Stimulated activated naive CD8-positive, alpha-beta T cell treated with anti-CD3 and anti-CD28 coated beads, Interleukin-15, Interleukin-2, amounts not matched to agents 100 ng/mL and 50 ng/mL, for 24 hours (primary cell): ENCODE measurements around the gene COQ2.
A peak's percentile ranks its signal among the peaks of the same experiment; 100 is the strongest.

Experiments
- H3K27ac Mint-ChIP-seq: one replicate; pipeline ENCODE4 v1.8.0; 2021; ENCODE audit warnings: mild to moderate bottlenecking, mixed read lengths
- H3K27me3 Mint-ChIP-seq: one replicate; pipeline ENCODE4 v1.8.0; 2021; ENCODE audit warnings: mixed read lengths
- H3K36me3 Mint-ChIP-seq: one replicate; pipeline ENCODE4 v1.8.0; 2021; ENCODE audit warnings: low read depth, mixed read lengths
- H3K4me1 Mint-ChIP-seq: one replicate; pipeline ENCODE4 v1.8.0; 2021; ENCODE audit warnings: low read depth, mixed read lengths
- H3K4me3 Mint-ChIP-seq: one replicate; pipeline ENCODE4 v1.8.0; 2021; ENCODE audit warnings: mild to moderate bottlenecking, mixed read lengths
- H3K9me3 Mint-ChIP-seq: one replicate; pipeline ENCODE4 v1.8.0; 2021; ENCODE audit warnings: mixed read lengths

Gene COQ2

DNA sequence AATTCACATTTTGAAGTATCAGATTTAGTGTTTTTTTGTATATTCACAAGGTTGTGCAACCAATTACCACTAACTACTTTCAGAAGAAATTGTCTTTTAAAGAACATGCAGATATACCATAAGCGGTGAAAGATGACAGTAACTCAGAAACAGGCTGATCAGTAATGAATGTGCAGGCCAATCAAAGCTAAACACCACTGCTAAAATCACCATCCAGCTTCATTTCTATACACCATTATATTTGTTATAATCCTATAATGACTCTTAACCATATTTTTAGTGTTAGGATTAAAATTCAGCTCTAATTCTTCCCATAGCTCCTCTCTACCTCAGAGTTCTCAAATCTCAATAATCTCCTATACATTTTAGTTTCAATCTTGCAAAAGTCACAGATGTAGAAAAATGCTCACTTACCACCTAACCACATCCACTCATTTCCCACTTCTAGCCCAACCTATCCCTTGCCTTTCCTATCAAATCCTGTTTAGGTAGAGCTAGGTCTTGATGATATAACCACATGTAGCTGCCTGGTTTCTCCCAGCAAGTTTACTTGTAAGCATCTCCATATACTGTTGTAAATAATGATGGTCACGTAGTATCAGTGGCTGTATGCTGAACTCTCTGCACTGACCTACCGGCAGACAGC lies 16.6 kb downstream of the COQ2 start:
- Mint-ChIP-seq H3K27me3 (no peaks in the 10 kb centered on the region), H3K27ac (peak overlapping the region; percentile 37), H3K4me1 (peaks cover 18% of the 10 kb centered on the region), H3K4me3 (no peak overlapping the region), H3K36me3 (peaks cover 67% of the 10 kb centered on the region), H3K9me3 (no peaks in the 10 kb centered on the region)

DNA sequence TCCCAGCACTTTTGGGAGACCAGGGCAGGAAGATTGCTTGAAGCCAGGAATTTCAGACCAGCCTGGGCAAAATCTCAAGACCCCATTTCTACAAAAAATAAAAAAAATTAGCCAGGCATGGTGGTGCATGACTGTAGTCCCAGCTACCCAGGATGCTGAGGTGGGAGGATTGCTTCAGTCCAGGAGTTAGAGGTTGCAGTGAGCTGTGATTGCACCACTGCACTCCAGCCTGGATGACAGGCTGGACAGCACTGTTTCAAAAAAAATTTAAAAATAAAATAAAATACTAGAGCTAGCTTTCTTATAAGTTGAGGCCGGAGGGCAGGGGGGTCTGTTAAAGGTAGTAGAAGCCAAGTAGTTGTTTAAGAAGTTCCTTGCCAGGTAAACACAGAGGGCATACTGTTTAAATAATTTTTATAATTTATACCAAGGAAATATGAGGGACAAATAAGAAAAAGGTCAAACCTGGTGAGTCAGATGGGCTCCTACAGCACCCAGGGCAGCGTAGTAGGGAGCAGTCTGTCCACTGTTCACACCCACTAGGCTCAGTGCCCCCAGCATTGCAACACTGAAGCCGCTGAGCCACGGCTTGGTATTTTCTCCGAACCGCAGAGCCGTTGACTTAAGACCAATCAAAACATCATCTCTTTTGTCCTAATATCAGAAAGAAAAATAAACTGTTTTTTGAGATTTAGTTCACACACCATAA lies 17.3 kb downstream of the COQ2 start:
- Mint-ChIP-seq H3K27ac (no peak overlapping the region), H3K4me3 (no peak overlapping the region), H3K36me3 (peaks cover 64% of the 10 kb centered on the region), H3K9me3 (no peaks in the 10 kb centered on the region), H3K4me1 (peaks cover 18% of the 10 kb centered on the region), H3K27me3 (no peaks in the 10 kb centered on the region)

DNA sequence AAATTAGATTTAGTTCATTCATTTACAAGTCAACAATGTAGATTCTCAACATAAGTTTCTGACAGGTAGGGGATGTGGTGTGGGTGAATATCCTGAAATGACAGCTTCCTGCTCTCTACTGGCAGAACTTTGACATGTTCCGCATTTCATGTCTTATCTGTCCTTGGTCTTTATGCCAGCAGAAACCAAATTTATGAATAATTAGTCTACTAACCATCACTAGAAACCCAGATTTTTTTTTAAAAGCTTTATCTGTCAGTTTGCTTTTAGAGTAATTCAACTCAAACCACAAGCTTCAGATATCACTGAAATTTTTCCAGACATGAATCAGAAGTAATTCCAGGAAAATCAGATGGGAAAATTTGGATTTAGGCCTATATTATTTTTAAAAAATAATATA lies 17.9 kb downstream of the COQ2 start:
- H3K4me3 Mint-ChIP-seq, result no peak overlapping the region
- H3K27ac Mint-ChIP-seq, result no peak overlapping the region
- H3K9me3 Mint-ChIP-seq, result no peaks in the 10 kb centered on the region
- H3K4me1 Mint-ChIP-seq, result peaks cover 18% of the 10 kb centered on the region
- H3K27me3 Mint-ChIP-seq, result no peaks in the 10 kb centered on the region
- H3K36me3 Mint-ChIP-seq, result peaks cover 64% of the 10 kb centered on the region

DNA sequence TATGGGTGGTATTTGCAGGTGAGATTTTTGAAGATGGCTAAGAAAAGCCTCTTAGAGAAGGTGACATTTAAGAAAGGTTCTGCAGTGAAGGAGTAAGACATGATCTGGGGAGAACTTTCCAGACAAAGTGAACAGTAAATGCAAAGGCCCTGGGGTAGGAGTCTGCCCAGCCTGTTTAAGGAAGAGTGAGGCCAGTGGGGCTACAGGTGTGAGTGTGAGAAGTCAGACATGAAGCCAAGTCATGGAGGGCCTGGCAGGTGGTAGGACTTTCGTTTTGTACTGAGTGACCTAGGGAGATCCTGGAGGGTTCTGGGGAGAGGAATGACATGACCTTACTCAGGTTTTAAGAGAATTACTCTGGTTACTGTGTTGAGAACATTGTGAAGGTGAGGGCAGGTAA lies 21.5 kb downstream of the COQ2 start:
- H3K4me1 Mint-ChIP-seq, result peaks cover 23% of the 10 kb centered on the region
- H3K4me3 Mint-ChIP-seq, result no peak overlapping the region
- no peaks in the 10 kb centered on the region for H3K9me3 Mint-ChIP-seq
- H3K36me3 Mint-ChIP-seq, result peaks cover 58% of the 10 kb centered on the region
- no peaks in the 10 kb centered on the region for H3K27me3 Mint-ChIP-seq
- no peak overlapping the region for H3K27ac Mint-ChIP-seq

DNA sequence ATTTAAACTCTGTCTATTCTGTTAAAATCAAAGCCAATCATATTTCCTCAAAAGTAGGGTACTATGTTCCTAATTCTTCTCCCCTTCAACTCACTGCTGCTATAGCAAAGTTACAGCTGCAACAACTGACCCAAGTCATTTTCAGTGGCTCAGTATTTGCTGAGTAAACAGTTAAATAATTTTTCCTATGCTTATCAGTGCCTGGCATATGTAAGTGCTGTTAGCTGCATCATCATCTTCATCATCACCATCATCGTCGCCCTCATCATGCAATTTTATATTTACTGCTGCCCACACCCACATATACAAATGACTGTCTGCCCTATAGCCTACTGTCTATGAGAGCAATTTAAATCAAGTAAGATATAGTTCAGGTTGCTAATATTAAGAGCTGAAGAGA lies 21.9 kb downstream of the COQ2 start:
- no peak overlapping the region for H3K4me3 Mint-ChIP-seq
- H3K36me3 Mint-ChIP-seq, result peaks cover 58% of the 10 kb centered on the region
- H3K9me3 Mint-ChIP-seq, result no peaks in the 10 kb centered on the region
- no peaks in the 10 kb centered on the region for H3K27me3 Mint-ChIP-seq
- no peak overlapping the region for H3K27ac Mint-ChIP-seq
- peaks cover 22% of the 10 kb centered on the region for H3K4me1 Mint-ChIP-seq

DNA sequence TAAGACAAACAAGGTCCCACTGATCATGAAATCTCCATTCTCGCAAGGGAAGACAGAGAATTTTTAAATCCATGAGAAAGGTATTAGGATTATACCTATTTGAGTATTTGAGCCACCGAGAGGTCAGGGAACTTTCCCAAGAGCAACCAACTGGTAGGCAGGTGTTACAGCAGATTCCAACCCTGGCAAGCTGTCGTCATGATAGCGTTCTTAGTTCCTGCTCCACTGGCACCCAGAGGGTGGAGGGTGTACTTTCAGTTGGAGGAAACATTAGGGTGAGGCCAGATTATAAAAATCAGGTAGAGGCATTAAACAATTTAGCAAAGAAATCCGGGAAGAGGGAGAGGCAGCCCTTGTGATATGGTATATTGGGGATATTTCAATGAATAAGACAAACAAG lies 23.3 kb downstream of the COQ2 start:
- Mint-ChIP-seq H3K9me3 (no peaks in the 10 kb centered on the region), H3K4me1 (peaks cover 24% of the 10 kb centered on the region), H3K27me3 (no peaks in the 10 kb centered on the region), H3K4me3 (no peak overlapping the region), H3K36me3 (peaks cover 54% of the 10 kb centered on the region), H3K27ac (no peak overlapping the region)

DNA sequence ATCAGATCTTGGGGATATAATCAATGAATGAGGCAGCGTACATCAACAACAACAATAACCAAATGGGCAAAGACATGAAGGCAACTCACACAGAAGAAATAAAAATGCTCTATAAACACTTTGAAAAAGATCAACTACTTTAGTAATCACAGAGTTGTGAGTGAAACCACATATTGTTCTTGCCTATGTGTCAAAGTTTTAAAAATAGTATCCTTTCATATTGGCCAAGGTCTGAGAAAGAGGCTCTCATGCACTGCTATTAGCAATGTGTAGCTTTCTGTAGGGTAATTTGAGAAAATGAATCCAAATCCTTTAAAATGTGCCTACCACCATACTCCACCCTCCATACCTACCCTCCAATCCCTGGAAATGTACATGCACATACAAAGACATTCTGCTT lies 25.0 kb downstream of the COQ2 start:
- H3K36me3 Mint-ChIP-seq, result peaks cover 40% of the 10 kb centered on the region
- H3K4me3 Mint-ChIP-seq, result no peak overlapping the region
- no peaks in the 10 kb centered on the region for H3K27me3 Mint-ChIP-seq
- H3K27ac Mint-ChIP-seq, result no peak overlapping the region
- peaks cover 26% of the 10 kb centered on the region for H3K4me1 Mint-ChIP-seq
- H3K9me3 Mint-ChIP-seq, result no peaks in the 10 kb centered on the region

DNA sequence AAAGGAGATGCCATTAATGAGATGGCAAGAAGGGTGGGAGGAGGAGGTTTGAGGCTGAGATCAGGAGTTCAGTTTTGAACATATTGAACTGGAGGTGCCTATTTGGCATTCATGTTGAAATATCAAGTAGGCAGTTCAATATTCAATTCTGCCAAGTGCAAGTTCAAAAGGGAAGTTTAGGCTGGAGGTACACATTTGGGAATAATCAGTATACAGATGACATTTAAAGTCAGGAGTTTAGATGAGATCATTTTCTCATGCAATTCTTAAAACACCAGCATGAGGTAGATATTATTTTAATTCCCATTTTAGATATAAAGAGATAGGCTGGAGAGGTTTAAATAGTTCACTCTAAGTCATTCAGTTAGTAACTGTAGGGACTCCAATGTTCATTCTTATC lies 26.1 kb downstream of the COQ2 start:
- peaks cover 39% of the 10 kb centered on the region for H3K36me3 Mint-ChIP-seq
- peaks cover 27% of the 10 kb centered on the region for H3K4me1 Mint-ChIP-seq
- H3K4me3 Mint-ChIP-seq, result no peak overlapping the region
- H3K9me3 Mint-ChIP-seq, result no peaks in the 10 kb centered on the region
- no peaks in the 10 kb centered on the region for H3K27me3 Mint-ChIP-seq
- H3K27ac Mint-ChIP-seq, result no peak overlapping the region

DNA sequence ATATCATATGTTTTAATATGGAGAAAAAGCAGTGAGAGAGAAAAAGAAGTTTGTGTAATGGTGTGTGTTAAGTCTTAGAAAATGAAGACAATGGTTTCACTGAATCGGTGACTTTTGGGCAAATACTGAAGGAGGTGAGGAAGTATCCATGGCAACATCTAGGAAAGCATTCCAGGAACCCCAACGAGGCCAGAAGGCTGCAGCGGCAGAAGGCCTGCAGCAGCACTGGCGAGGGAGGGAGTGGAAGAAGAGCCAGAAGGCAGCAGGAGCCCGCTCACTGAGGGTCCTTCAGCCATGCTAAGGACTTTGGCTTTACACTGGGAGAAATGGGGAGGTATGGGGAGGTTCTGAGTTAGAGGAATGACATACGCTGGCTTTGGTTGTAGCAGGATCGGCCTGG lies 26.8 kb downstream of the COQ2 start:
- Mint-ChIP-seq H3K27me3 (no peaks in the 10 kb centered on the region), H3K36me3 (peaks cover 32% of the 10 kb centered on the region), H3K9me3 (no peaks in the 10 kb centered on the region), H3K27ac (no peak overlapping the region), H3K4me1 (peaks cover 34% of the 10 kb centered on the region), H3K4me3 (no peak overlapping the region)

DNA sequence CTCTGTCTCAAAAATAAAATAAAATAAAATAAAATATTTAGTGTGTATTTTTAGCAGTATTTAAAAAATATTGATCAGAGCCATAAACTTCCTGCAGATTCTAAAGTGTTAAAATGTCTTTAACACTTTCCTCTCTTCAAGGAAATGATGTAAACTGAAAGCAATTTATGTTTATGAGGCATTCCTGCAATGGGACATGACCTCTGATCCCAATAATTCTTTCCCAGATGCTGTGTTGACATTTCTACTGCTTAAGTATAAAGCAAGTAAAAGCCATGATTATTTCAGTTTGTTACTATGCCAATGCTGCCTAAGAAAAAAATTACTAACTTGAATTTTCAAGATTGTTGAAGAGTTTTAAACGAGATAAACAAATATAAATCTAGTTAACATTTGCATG lies 29.0 kb downstream of the COQ2 start:
- H3K36me3 Mint-ChIP-seq, result peaks cover 19% of the 10 kb centered on the region

DNA sequence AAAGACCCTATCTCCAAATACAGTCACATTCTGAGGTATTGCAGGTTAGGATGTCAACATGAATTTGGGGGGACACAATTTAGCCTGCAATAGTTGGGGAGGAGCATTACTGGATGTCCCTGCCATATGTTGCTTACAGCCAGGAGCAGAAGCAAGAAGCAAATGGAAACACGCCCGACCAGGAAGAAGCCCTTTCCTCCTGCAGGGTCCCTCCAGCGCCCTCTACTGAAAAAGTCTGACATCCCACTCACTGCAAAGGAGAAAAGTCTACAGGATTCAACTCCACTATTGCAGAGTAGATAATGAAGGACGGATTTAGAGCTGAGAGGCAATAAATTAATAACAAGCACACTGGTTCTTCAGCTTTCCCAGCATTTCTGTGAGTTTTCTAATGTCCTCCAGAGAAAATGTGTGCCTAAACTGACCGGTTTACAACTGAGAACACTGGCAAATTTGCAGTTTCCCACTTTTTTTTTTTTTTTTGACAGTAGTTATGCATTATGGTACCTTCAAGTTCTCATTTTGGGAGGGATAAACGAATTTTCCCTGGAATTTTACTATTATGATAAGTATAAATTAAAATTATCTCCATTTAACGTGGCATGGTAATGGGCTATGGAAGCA lies 31.7 kb downstream of the COQ2 start:
- Mint-ChIP-seq H3K4me3 (no peak overlapping the region), H3K36me3 (peaks cover 5% of the 10 kb centered on the region), H3K27me3 (no peaks in the 10 kb centered on the region), H3K4me1 (peaks cover 41% of the 10 kb centered on the region), H3K27ac (no peak overlapping the region), H3K9me3 (no peaks in the 10 kb centered on the region)

More for the DNA sequence above, 29.0 kb downstream of the COQ2 start:
- no peak overlapping the region for H3K4me3 Mint-ChIP-seq
- peaks cover 53% of the 10 kb centered on the region for H3K4me1 Mint-ChIP-seq
- H3K9me3 Mint-ChIP-seq, result no peaks in the 10 kb centered on the region
- H3K27ac Mint-ChIP-seq, result no peak overlapping the region
- no peaks in the 10 kb centered on the region for H3K27me3 Mint-ChIP-seq

DNA sequence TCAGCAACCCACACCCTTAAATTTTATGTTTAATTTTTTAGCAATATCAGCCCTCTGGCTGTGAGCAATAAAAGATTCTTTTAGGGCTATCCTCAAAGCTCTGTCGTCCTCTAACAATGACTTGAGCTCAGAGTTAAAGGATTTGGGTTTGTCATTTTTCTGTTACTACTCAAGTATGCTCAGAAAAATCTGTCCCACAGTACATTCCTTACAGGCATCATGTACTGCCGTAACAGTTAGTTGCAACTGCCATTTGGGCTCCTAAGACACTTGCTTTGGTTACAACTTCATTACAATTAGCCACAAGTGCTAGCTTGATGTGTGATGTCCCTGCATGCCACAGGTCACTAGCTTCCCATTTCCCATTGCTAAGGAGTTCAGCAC lies 33.2 kb downstream of the COQ2 start:
- Mint-ChIP-seq H3K36me3 (no peaks in the 10 kb centered on the region), H3K27ac (no peak overlapping the region), H3K9me3 (no peaks in the 10 kb centered on the region), H3K27me3 (no peaks in the 10 kb centered on the region), H3K4me1 (peaks cover 31% of the 10 kb centered on the region), H3K4me3 (no peak overlapping the region)

DNA sequence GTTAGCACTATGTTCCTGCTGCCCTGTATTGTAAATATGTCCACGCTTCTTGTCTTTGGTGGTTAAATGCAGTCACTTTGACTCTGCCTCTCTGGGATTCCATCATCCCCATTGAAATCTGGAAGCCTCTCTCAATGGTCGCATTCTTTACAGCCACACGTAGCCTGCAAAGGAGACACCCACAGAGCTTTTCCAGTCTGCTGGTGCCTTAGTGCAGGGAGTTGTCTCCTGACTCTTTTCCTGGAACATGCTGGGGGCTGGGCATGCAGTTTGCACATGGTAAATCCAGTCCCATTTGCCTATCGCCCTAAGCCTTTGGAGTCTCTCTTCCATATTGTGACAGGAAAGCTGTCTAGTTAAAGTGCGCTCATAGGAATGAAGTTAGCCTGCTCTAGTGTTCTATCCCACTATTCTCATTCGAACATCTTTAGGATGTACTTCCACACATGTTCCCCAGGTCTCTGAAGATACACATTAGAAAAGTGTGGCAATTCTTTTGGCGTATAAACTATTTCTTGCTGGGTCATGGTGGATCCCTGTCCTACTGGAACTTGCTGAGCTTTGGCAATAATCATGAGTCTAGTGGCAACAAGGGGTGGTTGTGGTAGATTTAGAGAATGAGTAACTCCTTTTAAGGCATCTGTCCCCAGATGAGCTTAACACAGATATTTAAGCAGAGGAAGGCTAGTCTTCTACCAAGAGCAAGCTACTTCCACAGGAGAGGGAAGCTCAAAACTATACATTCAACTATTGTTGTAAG lies 33.7 kb downstream of the COQ2 start:
- Mint-ChIP-seq H3K4me3 (no peak overlapping the region), H3K27ac (no peak overlapping the region), H3K27me3 (no peaks in the 10 kb centered on the region)

DNA sequence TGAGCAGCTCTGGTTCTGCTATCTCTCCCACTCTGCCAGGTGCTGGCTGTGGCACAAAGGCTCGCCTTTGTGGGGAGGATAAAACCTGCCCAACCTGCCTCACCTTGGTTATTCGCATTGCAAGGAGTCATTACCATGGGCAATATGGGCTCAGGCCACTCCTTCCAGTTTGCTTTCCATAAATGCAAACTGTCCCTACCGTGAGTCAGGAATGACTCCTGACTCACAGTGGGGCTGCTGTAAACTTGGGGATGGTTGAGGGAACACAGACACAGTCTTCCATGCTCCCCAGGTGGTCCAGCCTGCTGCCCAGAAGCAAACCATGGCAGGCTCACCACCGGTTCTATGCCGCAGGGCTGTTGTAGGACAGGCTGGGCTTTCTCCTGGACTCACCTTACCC lies 36.1 kb downstream of the COQ2 start:
- Mint-ChIP-seq H3K9me3 (no peaks in the 10 kb centered on the region), H3K27ac (no peak overlapping the region), H3K36me3 (no peaks in the 10 kb centered on the region), H3K27me3 (no peaks in the 10 kb centered on the region), H3K4me3 (no peak overlapping the region), H3K4me1 (peaks cover 29% of the 10 kb centered on the region)

More for the DNA sequence above, 33.7 kb downstream of the COQ2 start:
- Mint-ChIP-seq H3K4me1 (peaks cover 32% of the 10 kb centered on the region), H3K9me3 (no peaks in the 10 kb centered on the region), H3K36me3 (no peaks in the 10 kb centered on the region)
